Sigmoid colon (tissue), 4 donors: ENCODE measurements around the gene DGKD.

ENCODE experiments used
- EP300 ChIP-seq, 4 donors: sonication (generic); formaldehyde crosslinking; IDR thresholded peaks; one replicate each; pipeline ENCODE4 v1.6.1; 2017; ENCODE audit warnings: antibody characterized with exemption in 4 of 4
- POLR2A ChIP-seq, 2 donors: fragments of 450-650 bp; IDR thresholded peaks; one replicate each; pipeline ENCODE4 v1.6.1; 2016; ENCODE audit warnings: antibody characterized with exemption in 2 of 2, mild to moderate bottlenecking in 2 of 2, moderate library complexity in 2 of 2
- TF ChIP-seq, protein P1 (sequence below), 4 experiments: fragments of 450-650 bp in 3 of 4; fragments of 200-600 bp in 1 of 4; IDR thresholded peaks; one replicate each; pipeline ENCODE4 v1.5.1; 2016 to 2019; ENCODE audit warnings: antibody characterized with exemption in 4 of 4, mild to moderate bottlenecking in 3 of 4, moderate library complexity in 2 of 4

DNA sequence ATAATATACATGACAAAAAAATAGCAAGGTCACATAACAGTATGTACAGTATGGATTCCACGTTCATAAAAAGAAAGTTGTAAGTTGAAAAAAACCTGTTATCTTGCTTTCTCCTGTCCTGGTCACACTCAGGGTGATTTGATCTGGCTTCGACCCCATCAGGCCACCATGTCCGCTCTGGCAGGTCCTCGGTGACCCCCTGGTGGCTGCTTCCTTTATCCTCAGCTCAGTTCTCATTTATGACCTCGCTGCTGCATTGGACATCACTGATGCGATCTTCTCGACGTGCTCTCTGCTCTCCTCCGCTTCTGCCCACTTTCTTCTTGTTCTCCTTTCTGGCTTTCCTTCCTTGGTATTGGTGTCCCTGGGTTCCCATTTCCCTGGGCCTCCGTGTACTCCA is 29.7 kb downstream of the DGKD start:
- TF ChIP-seq POLR2A (IDR thresholded peaks at IDR 0.05) (no peak), EP300 (IDR thresholded peaks at IDR 0.05) (no peak)
- TF ChIP-seq, protein P1, sequence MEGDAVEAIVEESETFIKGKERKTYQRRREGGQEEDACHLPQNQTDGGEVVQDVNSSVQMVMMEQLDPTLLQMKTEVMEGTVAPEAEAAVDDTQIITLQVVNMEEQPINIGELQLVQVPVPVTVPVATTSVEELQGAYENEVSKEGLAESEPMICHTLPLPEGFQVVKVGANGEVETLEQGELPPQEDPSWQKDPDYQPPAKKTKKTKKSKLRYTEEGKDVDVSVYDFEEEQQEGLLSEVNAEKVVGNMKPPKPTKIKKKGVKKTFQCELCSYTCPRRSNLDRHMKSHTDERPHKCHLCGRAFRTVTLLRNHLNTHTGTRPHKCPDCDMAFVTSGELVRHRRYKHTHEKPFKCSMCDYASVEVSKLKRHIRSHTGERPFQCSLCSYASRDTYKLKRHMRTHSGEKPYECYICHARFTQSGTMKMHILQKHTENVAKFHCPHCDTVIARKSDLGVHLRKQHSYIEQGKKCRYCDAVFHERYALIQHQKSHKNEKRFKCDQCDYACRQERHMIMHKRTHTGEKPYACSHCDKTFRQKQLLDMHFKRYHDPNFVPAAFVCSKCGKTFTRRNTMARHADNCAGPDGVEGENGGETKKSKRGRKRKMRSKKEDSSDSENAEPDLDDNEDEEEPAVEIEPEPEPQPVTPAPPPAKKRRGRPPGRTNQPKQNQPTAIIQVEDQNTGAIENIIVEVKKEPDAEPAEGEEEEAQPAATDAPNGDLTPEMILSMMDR (IDR thresholded peaks at IDR 0.05), result no peak
